GM19438 (cell line): ENCODE measurements around the gene GLUD1.
"Not testable (repeated sequence)": the region's sequence is repeated elsewhere in the genome, so short reads cannot be mapped to it uniquely, and the experiment has no call there.

Source experiments
- ATAC-seq: cut with Tn5 transposase; IDR thresholded peaks from one replicate; pipeline ENCODE4 v1.9.1; 2021; ENCODE audit warnings: low read depth; ENCODE audit not compliant: unreplicated experiment

The GLUD1 gene

DNA sequence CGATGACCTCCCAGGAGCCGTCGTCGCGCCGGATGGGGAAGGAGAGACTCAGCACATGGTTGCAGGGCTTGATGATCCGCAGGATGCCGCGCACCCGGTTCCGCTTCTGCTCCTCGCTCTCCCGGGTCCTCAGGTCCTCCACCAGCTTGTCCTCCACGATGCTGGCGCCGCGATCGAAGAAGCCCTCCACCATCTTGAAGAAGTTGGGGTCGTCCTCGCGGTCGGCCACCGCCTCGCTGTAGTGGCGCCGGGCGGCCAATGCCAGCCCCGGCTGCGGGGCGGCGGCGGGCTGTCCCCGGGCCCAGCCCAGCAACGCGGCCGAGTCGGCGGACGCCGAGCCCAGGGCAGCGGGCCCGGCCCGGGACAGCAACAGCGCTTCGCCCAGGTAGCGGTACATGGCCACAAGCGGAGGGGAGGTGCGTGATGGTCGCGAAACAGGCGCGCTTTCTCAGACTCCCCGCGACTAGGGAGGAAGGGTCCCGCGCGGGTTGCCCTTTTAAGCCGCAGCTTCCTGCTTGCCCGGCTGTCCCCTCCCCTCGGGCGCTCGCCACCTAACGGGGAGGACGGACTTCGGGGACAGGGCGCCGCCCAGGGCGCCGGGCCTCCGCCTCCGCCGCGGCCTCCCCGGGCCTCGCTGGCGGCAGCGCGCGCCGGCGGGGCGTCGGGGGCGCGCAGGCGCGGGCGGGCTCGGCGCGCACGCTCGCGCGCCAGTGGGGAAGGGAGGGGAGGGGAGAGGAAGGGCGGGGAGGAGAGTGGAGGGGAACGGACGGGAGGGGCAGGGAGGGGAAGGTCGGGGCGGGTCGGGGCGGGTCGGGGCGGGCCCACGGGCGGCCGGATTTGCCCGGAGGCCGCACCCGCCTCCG, at the start of gene GLUD1, which contains the start of gene SHLD2:
Gene GLUD1 (minus strand): TSS at position 471 of the 863 bp plus-strand sequence. CDS start 74 bp downstream, at position 397.
Gene SHLD2 (plus strand): TSS at position 834 of the 863 bp plus-strand sequence. CDS start 56,149 bp downstream, outside the sequence.
- ATAC-seq: peak; percentile 55

DNA sequence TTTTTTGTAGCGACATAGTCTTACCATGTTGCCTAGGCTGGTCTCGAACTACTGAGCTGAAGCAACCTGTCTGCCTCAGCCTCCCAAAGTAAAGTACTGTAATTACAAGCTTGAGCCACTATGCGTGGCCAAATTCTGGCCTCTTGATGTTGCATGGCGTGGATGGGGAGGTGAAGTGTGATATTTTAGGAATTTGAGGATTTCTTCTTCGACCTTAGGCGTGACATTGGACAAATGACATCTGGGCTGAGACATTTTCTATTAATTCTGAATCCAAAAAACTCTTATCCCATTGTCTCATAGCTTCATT, 48.4 kb upstream of the GLUD1 start:
- not testable (repeated sequence) for ATAC-seq

DNA sequence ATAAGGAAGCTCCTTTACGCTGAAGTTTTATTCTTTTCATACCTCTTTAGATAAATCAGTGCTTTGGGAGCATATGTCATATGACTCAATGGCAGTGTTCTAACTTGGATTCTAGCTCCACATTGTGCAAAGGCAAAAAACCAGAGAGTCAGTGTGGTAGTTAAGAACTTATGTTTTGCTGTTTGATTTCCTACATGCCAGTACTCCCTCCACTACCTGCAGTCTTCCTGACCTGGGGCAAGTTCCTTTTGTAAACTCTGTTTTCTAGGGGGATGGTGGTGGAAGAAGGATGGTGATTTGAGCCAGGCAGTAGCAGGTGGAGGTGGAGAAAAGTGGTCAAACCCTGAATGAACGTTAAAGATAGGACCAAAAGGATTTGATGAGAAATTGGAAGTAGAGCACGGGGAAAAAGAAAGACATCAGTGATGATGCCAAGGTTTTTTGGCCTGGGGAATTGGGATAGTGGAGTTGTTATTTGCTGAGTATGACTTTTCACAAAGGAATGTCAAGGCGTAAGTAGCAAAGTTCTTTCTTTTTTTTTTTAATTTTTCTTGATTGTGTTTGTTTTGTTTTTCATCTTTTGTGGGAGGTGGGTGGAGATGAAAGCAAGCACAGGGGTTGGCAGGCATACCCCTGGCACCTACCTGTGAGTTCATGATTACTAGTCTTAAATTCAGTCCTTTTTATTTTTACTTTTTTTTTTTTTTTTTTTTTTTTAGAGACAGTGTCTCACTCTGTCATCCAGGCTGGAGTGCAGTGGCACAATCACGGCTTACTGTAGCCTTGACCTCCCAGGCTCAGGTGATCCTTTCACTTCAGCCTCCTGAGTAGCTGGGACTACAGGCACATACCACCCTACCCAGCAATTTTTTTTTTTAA, 47.8 kb upstream of the GLUD1 start:
- ATAC-seq: not testable (repeated sequence)

DNA sequence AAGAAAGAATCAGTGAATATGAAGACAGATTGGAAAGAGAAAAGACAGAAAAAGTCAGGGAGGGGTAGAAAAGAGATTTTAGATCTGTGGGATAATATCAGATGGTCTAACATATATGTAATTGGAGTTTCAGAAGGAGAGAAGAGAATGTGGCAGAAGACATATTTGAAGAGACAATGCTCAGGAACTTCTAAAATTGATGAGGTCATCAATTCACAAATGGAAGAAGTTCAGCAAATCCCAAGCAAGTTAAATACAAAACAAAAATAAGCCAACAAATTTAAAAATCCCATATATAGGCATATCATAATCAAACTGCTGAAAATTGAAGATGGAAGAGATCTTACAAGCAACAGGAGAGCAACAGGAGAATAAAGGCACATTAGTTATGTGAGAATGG, 42.8 kb upstream of the GLUD1 start:
- not testable (repeated sequence) for ATAC-seq

DNA sequence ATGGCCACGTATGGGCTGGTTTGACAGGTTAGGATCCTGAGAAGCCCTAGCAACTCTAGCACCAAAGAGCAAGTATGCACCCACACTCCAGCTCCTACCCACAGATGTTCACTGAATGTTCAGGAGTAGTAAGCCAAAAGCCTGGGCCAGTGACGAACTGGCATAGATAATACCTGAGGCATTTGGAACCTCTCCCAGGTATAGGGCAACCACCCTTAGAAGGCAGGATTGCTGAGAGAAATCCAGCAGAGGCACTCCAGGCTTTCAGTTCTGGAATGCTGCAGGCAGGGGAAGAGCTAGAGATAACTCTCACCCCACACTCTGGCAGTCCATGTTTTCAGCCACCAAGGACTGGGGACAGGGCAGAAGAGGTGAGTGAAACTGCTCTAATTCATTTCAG, 39.8 kb upstream of the GLUD1 start:
- not testable (repeated sequence) for ATAC-seq

DNA sequence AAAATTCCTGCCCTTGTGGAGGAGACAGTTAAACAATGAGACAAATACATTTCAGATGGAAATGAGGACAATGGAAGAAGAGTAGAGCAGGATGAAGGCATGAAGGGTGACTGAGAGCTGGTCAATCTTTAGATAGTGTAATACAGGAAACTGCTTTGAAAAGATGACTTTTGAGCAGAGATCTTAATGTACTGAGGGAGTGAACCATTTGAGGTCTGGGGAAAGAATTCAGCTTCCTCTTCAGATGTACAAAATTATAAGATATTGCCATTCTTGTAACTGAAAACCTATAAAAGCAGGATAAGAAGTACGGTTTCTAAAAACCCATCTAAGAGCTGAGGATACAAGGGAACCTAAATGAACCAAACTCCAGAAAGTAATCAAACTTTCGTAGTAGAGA, 39.3 kb upstream of the GLUD1 start:
- ATAC-seq: not testable (repeated sequence)

DNA sequence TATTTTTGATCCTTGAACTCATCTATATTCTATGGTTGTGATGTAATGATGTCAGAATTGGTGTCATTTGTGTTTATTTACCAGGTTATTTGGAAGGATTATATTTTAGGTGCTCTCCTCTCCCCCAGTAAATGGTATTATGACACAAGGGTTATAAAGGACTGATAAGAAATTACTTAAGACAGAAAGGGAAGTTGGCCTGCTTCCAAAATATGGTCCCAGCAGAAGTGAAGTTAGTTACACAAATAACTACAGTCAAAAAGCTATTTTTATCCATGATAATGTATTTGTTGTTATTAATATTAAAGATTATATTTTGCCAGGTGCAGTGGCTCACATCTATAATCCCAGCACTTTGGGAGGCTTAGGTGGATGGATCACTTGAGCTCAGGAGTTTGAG, 37.5 kb upstream of the GLUD1 start:
- not testable (repeated sequence) for ATAC-seq

DNA sequence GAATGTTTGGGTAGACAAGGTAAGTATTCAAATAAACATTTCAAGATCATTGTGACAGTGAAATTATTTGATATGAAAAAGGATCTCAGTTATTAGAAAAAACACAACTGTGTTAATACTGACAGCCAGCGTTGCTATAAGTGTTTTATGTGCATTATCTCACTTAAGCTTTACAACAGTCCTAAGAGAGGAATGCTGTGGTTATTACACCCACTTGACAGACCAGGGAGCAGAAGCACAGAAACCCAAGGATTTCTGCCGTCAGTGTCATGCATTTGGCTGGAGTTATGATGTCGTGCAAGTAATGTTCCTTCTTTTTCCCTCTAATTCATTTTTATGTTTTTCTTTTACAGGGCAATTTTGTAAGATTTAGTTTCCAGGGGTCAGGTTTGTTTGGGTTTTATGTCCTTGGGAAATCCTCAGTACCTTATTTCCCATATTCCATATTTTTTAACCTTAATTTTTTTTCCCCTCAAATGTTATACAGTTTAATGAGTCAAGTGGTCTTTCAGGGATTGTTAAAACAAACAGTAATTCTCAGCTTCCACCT, 33.0 kb upstream of the GLUD1 start:
- not testable (repeated sequence) for ATAC-seq

DNA sequence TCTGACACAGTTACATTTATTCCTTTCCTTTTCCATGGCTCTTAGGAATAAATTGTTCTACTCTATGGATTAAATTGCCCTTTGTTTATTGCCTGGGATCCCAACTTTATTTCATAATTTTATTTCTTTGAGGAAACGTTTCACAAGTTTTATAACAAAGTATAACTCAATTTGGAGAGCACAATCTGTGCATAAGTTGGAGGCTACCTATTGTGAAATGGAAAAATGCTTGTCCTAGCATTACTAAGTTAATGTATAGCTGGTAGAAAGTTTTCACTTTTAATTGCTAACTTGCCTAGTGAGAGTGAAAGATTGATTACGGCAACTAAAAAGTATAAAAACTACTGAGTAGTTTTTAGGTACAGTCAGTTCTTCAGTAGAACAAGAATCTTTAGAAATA, 32.4 kb upstream of the GLUD1 start:
- not testable (repeated sequence) for ATAC-seq

DNA sequence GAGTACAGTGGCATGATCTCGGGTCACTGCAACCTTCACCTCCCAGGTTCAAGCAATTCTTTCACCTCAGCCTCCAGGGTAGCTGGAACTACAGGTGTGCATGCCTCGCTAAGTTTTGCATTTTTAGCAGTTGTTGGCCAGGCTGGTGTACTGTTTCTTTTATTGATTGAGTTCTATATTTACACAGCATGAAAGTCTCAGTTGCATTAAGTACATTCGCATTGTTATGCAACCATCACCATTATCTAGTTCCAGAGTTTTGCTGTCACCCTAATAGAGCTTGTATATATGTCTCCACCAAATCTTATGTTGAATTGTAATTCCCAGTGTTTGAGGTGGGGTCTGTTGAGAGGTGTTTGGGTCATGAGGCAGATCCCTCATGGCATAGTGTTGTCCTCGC, 28.7 kb upstream of the GLUD1 start:
- not testable (repeated sequence) for ATAC-seq

DNA sequence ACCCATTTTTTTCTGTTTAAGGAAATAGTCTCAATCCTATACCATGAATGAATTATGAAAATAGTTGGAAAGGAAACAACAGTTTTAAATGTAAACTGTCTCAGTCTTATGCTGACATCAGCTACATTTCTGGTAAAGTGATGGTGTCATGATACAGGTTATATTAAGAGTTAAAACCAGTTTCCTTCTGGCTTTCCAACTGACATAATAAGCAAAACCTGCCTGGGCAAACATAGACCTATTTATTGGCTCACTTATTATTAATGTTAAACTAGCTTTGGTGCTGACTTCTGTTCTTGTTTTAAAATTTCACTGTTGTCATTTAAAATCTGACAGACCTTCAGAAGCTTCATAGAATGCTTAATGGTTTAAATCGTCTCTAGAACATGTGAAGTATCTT, 24.4 kb upstream of the GLUD1 start:
- not testable (repeated sequence) for ATAC-seq

DNA sequence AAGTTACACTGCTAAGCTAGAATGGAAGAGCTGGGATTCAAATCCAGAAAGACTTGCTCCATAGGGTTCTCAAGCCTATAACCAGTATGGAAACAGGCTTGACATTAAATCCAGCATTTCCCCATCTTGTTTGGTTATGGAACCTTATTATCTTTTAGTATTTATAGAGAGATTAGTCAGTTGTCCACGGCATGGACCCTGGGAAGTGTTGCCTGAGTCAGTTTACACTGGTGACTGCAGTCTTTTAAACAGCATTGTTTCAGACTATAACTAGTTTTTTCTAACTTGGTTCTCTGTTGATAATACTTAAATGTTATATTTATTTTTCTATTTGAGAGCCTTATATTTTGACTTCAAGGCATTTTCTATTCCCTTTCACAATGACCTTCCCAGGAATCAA, 23.5 kb upstream of the GLUD1 start:
- ATAC-seq: not testable (repeated sequence)

DNA sequence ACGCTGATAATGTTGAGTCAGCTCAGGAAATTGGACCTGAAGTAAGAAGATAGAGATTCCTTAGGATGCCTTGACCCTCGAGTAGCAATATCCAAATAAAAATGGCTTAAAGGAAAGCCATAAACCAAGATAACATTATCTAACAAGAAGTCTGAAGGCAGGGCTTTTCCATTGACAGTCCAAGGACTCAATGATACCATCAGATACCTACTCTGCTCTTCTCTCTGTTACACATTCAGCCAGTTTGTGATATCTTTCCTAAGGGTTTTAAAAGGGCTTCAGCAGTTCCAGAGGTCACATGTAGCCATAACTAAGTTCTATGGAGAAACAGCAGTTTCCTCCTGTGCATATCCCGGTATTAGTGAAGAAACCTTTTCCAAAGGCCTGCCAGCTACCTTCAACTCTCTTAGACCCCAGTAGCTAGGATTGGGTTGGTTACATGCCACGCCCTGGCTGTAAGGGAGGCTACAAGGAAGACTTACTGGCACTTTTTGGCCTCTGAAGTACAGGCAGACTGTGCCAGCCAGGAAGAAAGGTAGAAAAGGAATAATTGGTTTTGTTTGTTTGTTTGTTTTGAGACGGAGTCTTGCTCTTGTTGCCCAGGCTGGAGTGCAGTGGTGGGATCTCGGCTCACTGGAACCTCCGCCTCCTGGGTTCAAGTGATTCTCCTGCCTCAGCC, 10.9 kb upstream of the GLUD1 start:
- no peak for ATAC-seq

DNA sequence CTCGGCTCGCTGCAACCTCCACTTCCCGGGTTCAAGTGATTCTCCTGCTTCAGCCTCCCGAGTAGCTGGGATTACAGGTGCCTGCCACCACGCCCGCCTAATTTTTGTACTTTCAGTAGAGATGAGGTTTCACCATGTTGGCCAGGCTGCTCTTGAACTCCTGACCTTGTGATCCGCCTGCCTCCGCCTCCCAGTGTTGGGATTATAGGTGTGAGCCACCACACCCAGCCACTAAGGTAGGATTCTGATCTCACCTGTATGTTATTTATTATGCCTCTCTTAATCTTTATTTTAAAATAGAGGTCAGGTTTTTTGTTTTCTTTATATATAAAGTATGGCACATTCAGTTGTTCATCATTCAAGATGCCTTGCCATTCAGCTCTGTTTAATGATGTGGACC, 10.1 kb upstream of the GLUD1 start:
- not testable (repeated sequence) for ATAC-seq

DNA sequence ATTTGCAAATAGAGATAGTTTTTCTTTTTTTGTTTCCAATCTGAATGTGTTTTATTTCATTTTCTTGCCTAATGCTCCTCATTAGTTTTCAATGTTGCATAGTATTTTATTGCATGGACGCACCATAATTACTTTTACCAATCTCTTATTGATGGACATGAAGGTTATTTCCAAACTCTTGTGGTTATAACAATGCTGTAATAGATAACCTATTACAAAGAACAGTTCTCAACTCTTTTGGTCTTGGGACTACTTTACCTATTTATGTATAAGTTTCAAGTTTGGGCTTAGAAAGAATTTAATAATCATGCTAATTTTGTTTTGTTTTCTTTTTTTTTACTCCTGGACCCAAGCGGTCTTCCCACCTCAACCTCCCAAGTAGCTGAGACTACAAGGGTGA, 7.4 kb upstream of the GLUD1 start:
- ATAC-seq: no peak

DNA sequence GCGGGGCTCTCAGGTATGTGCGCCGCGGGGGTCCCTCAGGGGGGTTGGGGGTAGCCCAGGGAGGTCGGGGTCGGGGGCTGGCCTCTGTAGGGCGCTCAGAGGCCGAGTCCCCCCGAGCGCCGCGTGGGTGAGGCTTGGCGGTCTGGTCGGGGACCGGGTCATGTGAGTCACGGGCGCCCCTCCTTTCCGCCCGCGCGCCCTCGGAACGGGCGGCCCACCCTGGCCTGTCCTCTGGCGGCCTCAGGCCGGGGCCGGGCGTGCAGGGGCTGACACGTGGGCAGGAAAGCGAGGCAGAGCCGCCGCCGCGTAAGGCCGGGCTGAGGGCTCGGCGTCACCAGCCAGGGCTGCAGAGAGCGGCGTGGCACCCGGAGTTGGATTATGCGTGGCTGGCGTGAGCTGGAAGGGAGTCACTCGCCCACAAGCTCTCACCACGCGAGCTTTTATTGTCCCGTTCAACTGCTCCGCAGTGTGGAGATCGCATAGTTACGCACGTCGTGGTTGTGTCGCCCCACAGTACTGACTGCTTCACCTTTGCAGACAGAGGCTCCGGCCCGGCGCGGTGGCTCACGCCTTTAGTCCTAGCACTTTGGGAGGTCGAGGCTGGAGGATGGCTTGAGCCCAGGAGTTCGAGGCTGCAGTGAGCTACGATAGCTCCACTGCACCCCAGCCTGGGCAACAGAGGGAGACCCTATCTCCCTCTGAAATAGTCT, 748 bp upstream of the GLUD1 start:
- peak; percentile 43 for ATAC-seq

DNA sequence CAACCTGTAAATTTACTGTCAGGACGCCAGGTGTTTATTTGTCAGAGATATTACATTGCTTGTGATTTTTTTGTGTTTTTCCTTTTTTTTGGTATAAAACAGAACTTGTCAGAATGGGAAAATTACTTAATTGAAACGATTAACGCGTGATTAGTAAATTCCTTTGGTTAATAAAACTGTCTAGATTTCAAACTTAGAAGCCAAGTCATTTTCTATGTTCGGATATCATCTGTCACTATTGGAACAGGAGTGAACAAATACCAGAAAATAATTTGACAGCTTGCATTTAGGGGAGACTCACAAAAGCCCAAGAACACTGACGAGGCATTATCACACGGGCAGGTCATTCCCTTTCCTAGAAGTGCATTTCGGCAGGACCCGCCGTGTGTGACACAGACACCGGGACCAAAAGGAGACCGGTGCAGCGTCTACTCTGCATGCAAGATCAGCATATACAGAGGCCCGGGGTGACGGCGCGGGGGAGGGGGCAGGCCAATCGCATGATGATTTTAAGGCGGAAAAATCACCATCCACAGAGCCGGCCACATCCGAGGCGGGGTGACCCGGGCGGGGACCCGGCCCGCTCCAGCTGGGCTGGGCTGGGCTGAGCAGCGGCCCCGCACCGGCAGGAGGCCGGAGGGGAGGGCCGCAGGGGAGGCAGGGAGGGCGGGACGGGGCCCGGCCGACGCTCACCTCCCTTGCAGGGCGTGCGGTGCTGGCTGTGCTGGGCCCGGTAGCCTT, 841 bp downstream of the GLUD1 start:
- ATAC-seq: peak; percentile 25

DNA sequence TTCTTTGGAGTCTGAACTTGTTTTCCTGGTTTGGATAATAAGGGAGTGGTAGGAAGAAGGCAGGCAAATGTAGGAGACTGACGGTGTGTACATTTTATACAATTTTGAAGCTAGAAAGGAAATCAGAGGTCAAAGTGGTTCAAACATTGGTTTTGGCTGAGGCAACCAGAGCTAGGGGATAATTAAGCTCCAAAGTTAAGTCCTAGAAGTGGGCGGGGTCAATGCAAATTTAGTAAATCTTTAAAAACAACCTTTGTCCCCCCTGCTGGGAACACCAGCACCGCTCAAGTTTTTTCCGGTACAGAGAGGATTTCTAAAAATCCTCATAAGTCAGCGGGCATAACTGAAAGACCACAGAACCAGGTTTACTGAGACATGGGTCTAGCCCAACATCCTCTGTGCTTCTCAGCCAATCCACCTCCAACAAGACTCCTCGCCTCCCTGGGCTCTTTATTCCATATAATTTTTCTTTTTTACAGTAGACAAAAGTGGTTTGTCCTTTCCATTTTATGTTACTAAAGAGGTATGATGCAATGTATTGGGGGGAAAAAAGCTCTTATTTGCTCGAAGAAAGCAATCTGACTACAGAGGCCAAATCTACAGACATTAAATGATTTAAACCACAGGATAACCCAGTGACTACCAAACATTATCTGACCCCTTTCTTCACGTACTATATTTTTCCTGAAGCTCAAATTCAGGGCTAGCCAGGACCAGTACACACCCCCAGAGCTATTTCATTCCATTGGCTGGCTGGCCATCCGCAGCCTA, 1.6 kb downstream of the GLUD1 start:
- ATAC-seq: no peak
